K562 (cell line): Measurements from ENCODE around the gene TLCD5. TPM values are rescaled to one million over a fixed set of nuclear protein-coding genes. Genes with fewer than 3 reads are reported as not detected.

Source experiments
- ATF7 ChIP-seq: fragments of 450-650 bp; IDR thresholded peaks from 2 replicates; pipeline ENCODE4 v1.7.1; 2014; ENCODE audit warnings: mild to moderate bottlenecking, moderate library complexity
- CBX3 ChIP-seq, 2 experiments: IDR thresholded peaks; 1 replicate in 1 of 2; 2 replicates in 1 of 2; pipeline ENCODE4 v1.6.1; 2012; ENCODE audit warnings: inconsistent platforms in 2 of 2, low read length in 2 of 2, borderline replicate concordance in 1 of 2, control low read depth in 1 of 2
- CTCF ChIP-seq, 3 experiments: IDR thresholded peaks in 2 of 3; conservative IDR thresholded peaks in 1 of 3; 2 replicates each; pipeline ENCODE4 v1.5.1; 2011 to 2012; ENCODE audit warnings: low read length in 3 of 3, mild to moderate bottlenecking in 3 of 3, control low read depth in 2 of 3, improper control_type of control experiment in 1 of 3, inconsistent platforms in 1 of 3, low read depth in 1 of 3, mixed read lengths in 1 of 3, moderate library complexity in 1 of 3; ENCODE audit not compliant: insufficient read depth in 2 of 3
- EGR1 ChIP-seq: fragments of 450-650 bp; conservative IDR thresholded peaks from 2 replicates; pipeline ENCODE4 v1.6.1; 2017; ENCODE audit warnings: mild to moderate bottlenecking
- HSF4 ChIP-seq: fragments of 250-450 bp; sonication (Bioruptor Pico); IDR thresholded peaks from 2 replicates; pipeline ENCODE4 v2.1.2; 2022; ENCODE audit warnings: mild to moderate bottlenecking, moderate library complexity, borderline replicate concordance
- KLF16 ChIP-seq: IDR thresholded peaks from 2 replicates; pipeline ENCODE4 v1.6.1; 2016; ENCODE audit warnings: antibody characterized with exemption
- MAFK ChIP-seq: IDR thresholded peaks from 2 replicates; pipeline ENCODE4 v1.6.1; 2011; ENCODE audit warnings: low read length, improper control_type of control experiment
- NFRKB ChIP-seq: fragments of 450-650 bp; IDR thresholded peaks from 2 replicates; pipeline ENCODE4 v1.6.1; 2016; ENCODE audit warnings: low read depth
- RREB1 ChIP-seq: fragments of 250-450 bp; sonication (Bioruptor Pico); IDR thresholded peaks from 2 replicates; pipeline ENCODE4 v1.4.0; 2020
- SMAD4 ChIP-seq: fragments of 250-450 bp; sonication (Bioruptor Pico); conservative IDR thresholded peaks from 2 replicates; pipeline ENCODE4 v1.8.0; 2021; ENCODE audit warnings: inconsistent platforms, mild to moderate bottlenecking, moderate library complexity
- ZBTB43 ChIP-seq: sonication (generic); formaldehyde crosslinking; IDR thresholded peaks from 2 replicates; pipeline ENCODE4 v1.8.0; 2023; ENCODE audit warnings: mild to moderate bottlenecking, missing genetic modification reagents
- ZNF354B ChIP-seq: fragments of 250-450 bp; sonication (Bioruptor Pico); IDR thresholded peaks from 2 replicates; pipeline ENCODE4 v1.4.0; 2020
- ZNF436 ChIP-seq: fragments of 250-450, 450-650 bp; sonication (Bioruptor Pico); formaldehyde crosslinking; IDR thresholded peaks from 2 replicates; pipeline ENCODE4 v1.7.0; 2020; ENCODE audit warnings: mild to moderate bottlenecking
- polyA plus RNA-seq, 8 experiments: library from polyadenylated mRNA; depleted of rRNA in 4 of 8; stranded (reverse) in 5 of 8; unstranded in 3 of 8; fragments of >200 nt; fragmentation: Nextera tagmentation in 2 of 8; fragmentation: Illumina TruSeq in 1 of 8; extraction: Ambion mirVana in 2 of 8; extraction: Trizol in 1 of 8; gene quantifications; 2 replicates each; pipeline versions ENCODE4 v1.2.1 to v1.2.3, GENCODE V29; 2011 to 2014; ENCODE audit warnings: inconsistent platforms in 1 of 8, missing spikeins in 1 of 8
- total RNA-seq, 7 experiments: library from RNA; depleted of rRNA in 6 of 7; stranded (reverse); fragments of >200 nt in 6 of 7; fragmentation: Illumina TruSeq in 2 of 7; extraction: Trizol in 2 of 7; gene quantifications; 2 replicates each; pipeline versions ENCODE4 v1.2.1 to v1.2.3, GENCODE V29; 2011 to 2021; ENCODE audit warnings: low replicate concordance in 1 of 7
- TF ChIP-seq, protein P1 (sequence below): IDR thresholded peaks from 2 replicates; pipeline ENCODE4 v1.6.1; 2012; ENCODE audit warnings: low read depth, low read length, improper control_type of control experiment, borderline replicate concordance
- TF ChIP-seq, protein P2 (sequence below): IDR thresholded peaks from 2 replicates; pipeline ENCODE4 v1.6.1; 2014; ENCODE audit warnings: antibody characterized with exemption

Gene TLCD5
- total and polyA plus RNA-seq, 9 of the 15 experiments (the other 6 are each of a cell fraction or from before 2014, with no cell fraction given) = 0.94 to 5.1 (median 1.6) TPM

GRCh38 chr11:120324932-120325810 is at the start of gene TLCD5 (continued):
- TF ChIP-seq, protein P1, sequence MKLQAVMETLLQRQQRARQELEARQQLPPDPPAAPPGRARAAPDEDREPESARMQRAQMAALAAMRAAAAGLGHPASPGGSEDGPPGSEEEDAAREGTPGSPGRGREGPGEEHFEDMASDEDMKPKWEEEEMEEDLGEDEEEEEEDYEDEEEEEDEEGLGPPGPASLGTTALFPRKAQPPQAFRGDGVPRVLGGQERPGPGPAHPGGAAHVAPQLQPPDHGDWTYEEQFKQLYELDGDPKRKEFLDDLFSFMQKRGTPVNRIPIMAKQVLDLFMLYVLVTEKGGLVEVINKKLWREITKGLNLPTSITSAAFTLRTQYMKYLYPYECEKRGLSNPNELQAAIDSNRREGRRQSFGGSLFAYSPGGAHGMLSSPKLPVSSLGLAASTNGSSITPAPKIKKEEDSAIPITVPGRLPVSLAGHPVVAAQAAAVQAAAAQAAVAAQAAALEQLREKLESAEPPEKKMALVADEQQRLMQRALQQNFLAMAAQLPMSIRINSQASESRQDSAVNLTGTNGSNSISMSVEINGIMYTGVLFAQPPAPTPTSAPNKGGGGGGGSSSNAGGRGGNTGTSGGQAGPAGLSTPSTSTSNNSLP = no peak
- TF ChIP-seq MAFK (no peak), HSF4 (no peak), CTCF (IDR thresholded peaks at IDR 0.05 in 2 of 3, conservative IDR thresholded peaks at IDR 0.05 in 1 of 3; ENCODE audit: insufficient read depth in 2 of 3, low read depth in 1 of 3, low read length in 3 of 3) (peak in 1 of 3 experiments; percentile 39; a peak in 1 of 6 replicates), ZBTB43 (CRISPR knock-in tag) (no peak), ZNF436 (CRISPR knock-in tag) (no peak), ATF7 (0 out of 2 replicates have a peak, but pooled peaks have one; percentile 27), EGR1 (peak; percentile 15; the same call in 1 of the 2 replicates), KLF16 (no peak), NFRKB (no peak), CBX3 (IDR thresholded peaks at IDR 0.05; ENCODE audit: borderline replicate concordance in 1 of 2, low read length in 2 of 2) (no peak), SMAD4 (CRISPR knock-in tag) (peak; percentile 51; the same call in 1 of the 2 replicates), ZNF354B (no peak), RREB1 (CRISPR knock-in tag) (0 out of 2 replicates have a peak, but pooled peaks have one; percentile 35)
- TF ChIP-seq, protein P2, sequence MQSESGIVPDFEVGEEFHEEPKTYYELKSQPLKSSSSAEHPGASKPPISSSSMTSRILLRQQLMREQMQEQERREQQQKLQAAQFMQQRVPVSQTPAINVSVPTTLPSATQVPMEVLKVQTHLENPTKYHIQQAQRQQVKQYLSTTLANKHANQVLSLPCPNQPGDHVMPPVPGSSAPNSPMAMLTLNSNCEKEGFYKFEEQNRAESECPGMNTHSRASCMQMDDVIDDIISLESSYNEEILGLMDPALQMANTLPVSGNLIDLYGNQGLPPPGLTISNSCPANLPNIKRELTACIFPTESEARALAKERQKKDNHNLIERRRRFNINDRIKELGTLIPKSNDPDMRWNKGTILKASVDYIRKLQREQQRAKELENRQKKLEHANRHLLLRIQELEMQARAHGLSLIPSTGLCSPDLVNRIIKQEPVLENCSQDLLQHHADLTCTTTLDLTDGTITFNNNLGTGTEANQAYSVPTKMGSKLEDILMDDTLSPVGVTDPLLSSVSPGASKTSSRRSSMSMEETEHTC = no peak
